HCEC 1CT (cell line): ENCODE data around the gene FIBCD1.

Experiments used
- DNase-seq: peaks from one replicate; pipeline ENCODE4 v3.0.0-alpha.2; 2017

The FIBCD1 gene

GRCh38 chr9:130938652-130939404, at the start of gene FIBCD1:
Gene FIBCD1 (minus strand): TSS chr9:130939247. CDS start chr9:130938607, 640 bp downstream.
- peak; percentile 15 for DNase-seq

DNA sequence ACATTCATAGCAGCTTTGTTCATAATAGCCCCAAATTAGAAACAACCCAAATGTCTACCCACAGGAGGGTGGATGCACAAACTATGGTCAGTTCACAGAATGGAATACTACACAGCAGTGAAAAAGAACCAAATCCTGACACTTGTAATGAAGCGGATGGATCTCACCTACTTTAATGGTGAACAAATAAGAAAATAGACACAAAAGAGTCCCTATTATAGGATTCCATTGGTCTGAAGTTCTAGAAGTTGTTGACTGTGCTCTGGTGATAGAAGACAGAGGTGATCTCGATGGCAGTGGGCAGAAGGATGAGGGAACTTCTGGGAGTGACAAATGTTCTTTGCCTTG, 49.3 kb upstream of the FIBCD1 start:
- DNase-seq, result no peak

DNA sequence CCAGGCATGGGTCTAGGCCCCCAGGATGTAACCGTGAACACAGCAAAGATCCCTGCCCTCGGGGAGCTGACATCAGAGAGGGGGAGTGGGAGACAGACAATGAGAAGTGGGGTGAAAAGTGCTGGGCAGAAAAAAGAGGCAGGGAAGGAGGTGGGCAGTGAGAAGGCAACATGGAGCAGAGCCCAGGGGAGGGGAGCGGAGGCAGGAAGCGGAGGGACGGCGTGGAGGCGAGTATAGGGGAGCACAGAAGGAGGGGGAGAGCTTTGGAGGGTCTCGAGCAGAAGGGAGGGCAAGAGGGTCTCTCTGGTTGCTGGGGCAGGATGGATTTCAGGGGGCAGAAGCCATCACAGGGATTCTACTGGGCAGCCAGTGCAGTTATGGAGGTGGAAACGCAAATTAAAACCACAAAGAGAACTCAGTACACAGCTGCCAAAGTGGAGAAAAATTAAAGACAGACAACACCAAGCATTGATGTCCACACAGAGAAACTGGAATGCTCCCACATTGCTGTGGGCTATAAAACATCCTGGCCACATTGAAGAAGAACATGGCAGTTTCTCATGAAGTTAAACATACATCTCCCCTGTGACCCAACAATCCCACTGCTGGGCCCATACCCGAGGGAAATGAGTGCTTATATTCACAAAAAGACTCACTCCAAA, 48.8 kb upstream of the FIBCD1 start:
- DNase-seq, result no peak

GRCh38 chr9:130987054-130987453, 48.0 kb upstream of the FIBCD1 start:
- no peak for DNase-seq

GRCh38 chr9:130986356-130986965, 47.4 kb upstream of the FIBCD1 start:
- no peak for DNase-seq

DNA sequence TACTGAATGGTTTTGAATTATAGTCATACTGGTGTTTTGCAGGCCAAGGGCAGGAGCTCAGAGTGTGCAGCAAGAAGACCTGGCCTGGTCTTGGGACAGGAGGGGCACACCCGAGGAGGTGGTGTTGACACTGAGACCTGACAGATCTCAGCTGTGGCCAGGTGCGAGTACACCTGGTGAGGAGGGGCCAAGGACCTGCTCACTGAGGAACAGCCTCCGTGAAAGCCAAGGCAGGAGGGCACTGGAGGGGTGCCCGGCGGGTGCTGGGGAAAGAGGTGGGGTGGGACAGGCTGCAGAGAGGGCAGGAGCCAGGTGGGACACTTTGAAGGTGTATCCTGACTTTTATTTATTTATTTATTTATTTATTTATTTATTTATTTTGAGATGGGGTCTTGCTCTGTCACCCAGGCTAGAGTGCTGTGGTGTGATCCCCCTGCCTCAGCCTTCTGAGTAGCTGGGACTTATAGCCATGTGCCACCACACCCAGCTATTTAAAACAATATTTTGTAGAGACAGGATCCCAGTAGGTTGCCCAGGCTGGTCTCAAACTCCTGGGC, 46.6 kb upstream of the FIBCD1 start:
- DNase-seq, result no peak

DNA sequence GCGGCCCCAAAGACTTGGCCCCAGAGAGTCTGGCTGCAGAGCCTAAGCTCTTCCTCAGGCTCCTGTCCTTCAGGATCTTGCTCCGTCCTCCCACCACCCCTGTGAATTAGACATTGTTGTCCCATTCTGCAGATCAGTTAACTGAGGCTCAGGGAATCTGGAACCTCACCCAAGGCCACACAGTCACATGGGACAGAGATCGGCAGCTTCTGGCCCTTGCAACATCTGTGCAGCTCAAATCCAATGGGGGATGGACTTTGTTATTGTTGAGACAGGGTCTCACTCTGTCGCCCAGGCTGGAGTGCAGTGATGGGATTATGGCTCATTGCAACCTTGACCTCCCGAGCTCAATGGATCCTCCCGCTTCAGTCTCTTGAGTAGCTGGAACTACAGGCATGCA, 46.0 kb upstream of the FIBCD1 start:
- DNase-seq, result no peak

DNA sequence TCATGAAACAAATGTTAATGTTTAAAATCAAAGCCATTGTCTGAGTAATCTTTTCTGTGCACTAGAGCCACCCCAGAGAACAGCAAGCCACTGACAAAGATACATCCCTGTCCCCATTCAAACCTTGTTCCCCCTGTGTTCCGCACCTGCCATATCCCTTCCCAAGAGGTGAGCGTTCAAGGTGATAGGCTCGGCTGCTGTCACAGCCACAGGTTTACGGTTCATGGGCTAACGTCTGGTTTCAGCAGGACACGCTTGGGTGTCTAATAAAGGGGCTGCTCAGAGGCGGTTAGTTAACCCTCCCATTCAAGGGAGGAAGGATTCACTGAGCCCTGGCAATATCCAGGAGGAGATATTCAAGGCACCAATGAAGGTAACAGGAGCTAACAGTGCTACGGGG, 45.5 kb upstream of the FIBCD1 start:
- no peak for DNase-seq

GRCh38 chr9:130983970-130984369, 44.9 kb upstream of the FIBCD1 start:
- no peak for DNase-seq

DNA sequence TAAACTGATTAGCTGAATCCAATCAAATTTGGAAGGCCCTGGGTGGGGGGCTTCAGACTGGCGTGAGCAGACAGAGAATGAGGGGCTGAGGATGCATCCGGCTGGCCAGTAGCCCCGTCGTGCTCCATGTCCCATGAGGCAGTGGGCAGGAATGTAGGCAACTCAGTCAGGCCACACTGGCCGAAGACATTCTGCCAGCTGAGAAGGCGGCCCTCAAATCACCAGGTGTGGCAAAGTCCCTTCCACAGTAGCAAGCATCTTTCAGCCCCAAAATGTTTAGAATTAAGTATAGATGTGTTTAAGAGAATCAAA, 44.3 kb upstream of the FIBCD1 start:
- DNase-seq, result no peak

DNA sequence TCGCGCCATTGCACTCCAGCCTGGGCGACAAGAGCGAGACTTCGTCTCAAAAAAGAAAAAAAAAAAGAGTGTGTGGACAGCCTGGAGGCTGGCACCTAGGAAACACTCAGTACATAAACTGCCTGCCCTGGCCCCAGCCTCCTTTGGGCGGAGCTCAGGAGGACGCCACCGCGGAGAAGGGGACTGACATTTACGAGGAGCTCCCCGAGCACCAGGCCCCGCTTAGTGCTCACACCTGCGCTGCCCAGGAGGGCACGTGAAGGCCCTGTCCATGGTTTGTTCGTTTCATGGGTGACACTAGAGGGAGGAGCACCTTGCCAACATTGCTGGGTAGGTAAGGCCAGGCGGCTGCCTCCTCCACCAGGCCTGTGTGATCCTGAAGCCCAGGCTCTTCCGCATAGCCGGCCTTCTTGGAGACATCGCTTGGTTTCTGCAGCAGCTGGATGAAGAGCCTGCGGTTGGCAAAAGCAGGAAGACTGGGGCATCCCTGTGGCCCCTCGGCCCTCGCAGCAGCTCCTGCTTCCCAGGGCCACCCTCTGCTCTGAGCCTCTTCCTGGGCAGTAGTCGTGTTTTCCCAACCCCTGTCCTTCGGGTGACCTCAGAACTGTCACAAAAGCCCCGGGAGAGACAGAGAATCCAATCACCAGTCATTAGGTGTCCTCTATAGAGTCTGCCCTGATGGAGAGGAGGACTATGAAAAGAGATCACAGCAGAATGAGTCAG, 43.8 kb upstream of the FIBCD1 start:
- DNase-seq, result no peak

DNA sequence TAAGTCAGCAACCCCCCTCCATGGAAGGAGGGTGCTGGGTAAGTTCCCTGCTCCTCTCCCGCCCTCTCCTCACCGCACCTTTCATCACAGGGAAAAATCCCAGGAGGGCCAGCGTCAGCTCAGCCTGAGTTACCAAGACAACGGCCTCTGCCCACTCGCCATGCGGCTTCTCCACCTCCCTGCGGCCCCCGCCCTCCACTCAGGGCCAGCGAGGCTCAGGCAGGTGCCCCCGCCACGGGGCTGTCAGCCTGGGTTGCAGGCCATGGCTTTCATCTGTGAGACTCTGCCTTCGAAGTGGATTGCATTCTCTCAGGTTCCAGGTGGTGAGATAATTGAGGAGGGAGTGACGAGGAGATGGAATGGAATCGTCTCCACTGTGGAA, 42.7 kb upstream of the FIBCD1 start:
- no peak for DNase-seq

- no peak for DNase-seq
These were observed 42.1 kb upstream of the FIBCD1 start for GRCh38 chr9:130981002-130981755.

GRCh38 chr9:130980526-130980925, 41.5 kb upstream of the FIBCD1 start:
- no peak for DNase-seq

DNA sequence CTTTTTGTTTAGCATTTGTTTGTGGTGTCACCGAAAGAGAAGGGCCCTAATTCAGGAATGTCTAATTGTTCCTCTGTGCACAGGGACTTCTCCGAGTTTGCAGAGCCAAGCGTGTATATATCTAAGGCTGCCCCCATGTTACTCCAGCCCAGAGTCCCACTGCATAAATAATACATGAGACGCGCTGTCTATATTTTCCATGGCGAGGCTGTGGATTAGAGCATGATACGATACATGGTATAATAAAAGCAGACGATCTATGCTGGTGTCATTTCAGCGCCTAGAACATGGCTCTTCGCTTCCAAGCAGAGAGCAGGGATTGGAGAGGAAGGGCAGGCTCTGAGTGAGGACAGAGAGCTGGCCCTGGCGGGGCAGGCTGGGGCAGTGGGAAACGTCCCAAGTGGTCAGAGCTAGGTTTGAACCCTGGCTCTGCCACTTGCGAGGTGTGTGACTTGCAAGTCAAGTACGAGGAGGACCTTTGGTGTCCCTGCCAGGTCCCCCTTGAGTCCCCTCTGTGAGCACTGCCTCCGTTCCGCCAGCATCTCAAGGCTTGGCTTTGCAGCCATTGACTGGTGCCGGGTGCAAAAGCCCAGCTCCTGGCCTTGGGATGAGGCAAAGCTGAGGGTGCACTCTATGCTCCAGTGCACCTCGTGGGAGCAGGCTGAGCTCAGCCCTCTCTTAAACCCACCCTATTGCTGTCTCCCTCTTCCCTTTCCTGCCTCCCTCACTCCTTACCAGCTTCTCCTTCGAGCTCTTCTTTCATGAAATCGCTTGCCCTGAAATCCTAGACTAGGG, 40.7 kb upstream of the FIBCD1 start:
- no peak for DNase-seq

- no peak for DNase-seq
These were observed 38.8 kb upstream of the FIBCD1 start for GRCh38 chr9:130977811-130978221.

- DNase-seq, result no peak
These were observed 37.1 kb upstream of the FIBCD1 start for GRCh38 chr9:130975932-130976841.

DNA sequence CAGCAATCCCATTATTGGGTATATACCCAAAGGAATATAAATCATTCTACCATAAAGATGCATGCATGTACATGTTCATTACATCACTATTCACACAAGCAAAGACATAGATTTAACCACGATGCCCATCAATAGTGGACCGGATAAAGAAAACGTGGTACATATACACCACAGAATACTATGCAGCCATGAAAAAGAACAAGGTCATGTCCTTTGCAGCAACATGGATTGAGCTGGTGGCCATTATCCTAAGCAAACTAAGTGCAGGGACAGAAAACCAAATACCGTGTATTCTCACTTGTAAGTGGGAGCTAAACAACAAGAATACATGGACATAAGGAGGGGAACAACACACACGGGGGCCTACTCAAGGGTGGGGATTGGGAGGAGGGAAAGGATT, 36.1 kb upstream of the FIBCD1 start:
- DNase-seq, result no peak

- no peak for DNase-seq
These were observed 35.6 kb upstream of the FIBCD1 start for GRCh38 chr9:130974697-130975096.

- DNase-seq, result no peak
These were observed 34.7 kb upstream of the FIBCD1 start for GRCh38 chr9:130973686-130974281.
